Stimulated activated CD4-positive, alpha-beta T cell treated with anti-CD3 and anti-CD28 coated beads, Interleukin-2, amount 100 ng/mL, for 48 hours (primary cell): Measurements from ENCODE around the gene STEAP1.

ENCODE experiments used
- DNase-seq, 2 donors: peaks; one replicate each; pipeline ENCODE4 v3.0.0-alpha.2; 2020

STEAP1 gene

DNA sequence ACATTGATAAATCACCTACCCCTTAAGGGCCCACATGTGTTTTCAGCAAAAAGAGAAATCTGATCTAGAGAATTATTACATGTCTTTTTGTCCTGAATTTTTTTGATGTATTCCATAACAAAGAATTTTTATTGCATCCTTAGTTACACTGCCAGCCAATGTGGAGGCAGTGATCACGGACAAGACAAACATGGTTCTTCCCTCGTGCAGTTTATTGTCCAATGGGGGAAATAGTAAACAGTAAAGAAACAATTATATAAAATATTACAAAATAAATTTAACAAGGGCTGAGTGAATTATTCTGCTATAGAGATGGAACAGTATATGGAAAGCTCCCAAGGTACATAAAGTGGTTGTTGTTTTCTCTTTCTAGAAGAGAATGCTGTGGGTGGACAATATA, 59.3 kb downstream of the STEAP1 start:
- no peak for DNase-seq
